Subcutaneous adipose tissue (tissue), 4 donors: ENCODE measurements around the gene SPAG8. TPM values are rescaled to one million over a fixed set of nuclear protein-coding genes. Genes with fewer than 3 reads are reported as not detected.

Experiments
- CTCF ChIP-seq: fragments of 450-650 bp; IDR thresholded peaks from one replicate; pipeline ENCODE4 v1.5.1; 2016; ENCODE audit warnings: low read depth, mild to moderate bottlenecking, control low read depth, antibody characterized with exemption, moderate library complexity
- total RNA-seq, 4 donors: library from RNA; depleted of rRNA; stranded (reverse); fragments of >200 nt; gene quantifications; one replicate each; pipeline ENCODE4 v1.1.0, GENCODE V29; 2016

Gene SPAG8
- total RNA-seq, 4 donors from 2014 or later, result 0.33 to 1.8 (median 1.0) TPM

- TF ChIP-seq CTCF, result no peak
These were observed 44.1 kb upstream of the SPAG8 start for GRCh38 chr9:35856206-35856605.

- TF ChIP-seq CTCF, result no peak
These were observed 42.2 kb upstream of the SPAG8 start for GRCh38 chr9:35854091-35854762.

DNA sequence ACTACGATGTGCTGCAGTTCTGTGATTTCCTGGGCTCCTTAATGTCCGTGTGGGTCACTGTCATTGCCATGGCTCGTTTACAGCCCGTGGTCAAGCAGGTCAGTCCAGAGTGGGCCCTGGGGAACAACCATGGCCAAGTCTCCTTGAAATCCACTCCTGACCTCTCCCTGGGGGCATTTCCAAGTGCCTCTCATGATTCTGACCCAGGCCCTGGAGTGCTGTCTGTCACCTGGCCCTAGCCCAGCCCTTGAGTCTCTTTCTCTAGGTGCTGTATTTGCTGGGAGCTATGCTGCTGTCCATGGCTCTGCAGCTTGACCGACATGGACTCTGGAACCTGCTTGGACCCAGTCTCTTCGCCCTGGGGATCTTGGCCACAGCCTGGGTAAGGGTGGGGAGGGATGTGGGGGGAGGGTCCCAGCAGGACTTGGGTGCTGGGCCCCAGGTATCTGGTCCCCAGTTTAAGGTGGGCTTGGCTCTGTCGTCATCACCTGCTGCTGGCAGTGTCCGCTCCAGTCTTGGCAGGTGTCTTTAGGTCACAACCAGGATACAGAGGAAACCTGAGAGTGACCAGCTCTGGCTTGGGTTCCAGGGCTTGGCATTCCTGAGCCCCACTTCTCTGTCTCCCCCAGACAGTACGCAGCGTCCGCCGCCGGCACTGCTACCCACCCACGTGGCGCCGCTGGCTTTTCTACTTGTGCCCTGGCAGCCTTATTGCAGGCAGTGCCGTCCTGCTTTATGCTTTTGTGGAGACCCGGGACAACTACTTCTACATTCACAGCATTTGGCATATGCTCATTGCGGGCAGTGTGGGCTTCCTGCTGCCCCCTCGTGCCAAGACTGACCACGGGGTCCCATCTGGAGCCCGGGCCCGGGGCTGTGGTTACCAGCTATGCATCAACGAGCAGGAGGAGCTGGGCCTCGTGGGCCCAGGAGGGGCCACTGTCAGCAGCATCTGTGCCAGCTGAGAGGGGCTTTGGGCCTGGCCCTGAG, 41.1 kb upstream of the SPAG8 start:
- TF ChIP-seq CTCF, result no peak

DNA sequence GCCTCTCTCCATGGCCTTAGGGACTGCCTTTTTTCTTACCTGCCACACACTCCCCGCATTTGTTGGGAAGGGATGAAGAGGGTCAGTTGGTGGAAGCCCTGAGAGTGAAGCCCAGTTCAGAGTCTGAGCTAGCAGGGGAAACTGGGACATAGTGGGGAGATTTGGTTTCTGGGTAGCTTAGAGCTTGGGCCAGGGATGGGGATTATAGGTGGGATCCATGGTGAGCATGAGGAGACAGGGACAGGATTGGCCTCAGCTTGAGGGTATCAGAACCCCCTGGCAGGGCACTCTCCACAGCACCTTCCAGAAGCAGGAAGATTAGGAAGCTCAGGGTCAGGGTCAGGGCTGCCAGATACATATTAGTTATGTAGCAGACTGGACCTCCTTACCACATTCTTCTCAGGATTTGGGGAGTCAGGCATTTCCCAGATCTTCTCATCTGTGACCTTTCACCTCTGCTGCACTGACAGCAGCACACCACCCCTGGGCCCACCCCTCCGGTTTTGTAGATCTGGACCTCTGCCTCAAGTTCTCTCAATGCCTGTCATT, 40.3 kb upstream of the SPAG8 start:
- TF ChIP-seq CTCF, result no peak

DNA sequence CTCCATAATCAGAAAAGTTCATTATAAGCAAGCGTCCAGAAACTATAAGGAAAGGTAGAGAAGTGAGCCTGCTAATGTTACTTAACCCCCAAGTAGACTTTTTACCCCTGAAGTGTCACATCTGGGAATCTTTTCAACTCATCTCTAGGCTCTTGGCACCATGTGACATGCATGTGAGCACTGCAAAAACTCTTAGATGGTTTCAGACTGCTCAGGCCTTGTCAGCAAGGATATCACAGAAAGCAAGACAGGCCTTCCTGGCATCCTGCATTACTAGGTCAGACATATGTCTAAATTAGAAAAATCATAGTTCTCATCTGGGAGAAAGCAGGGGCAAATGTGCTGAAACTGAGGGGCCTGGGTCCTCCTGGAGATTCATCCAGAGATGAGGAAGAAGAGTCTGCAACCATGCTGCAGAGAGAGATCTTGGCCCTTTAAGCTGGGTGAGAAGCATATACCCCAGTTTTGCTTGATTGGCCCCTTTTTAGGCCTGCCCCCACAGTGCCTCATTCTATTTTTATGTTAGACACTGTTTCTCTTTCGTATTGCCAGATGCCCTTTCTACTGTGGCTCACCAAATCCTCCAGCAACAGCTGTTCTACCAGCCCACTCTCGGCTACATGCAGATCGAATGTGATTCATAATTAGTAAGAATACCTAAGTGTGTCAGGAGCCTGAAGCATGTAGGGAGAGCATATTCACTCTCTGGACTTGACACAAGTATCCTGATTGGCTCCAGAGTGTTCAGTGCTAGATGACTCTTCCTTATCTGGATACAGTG, 35.9 kb upstream of the SPAG8 start:
- no peak for TF ChIP-seq CTCF

DNA sequence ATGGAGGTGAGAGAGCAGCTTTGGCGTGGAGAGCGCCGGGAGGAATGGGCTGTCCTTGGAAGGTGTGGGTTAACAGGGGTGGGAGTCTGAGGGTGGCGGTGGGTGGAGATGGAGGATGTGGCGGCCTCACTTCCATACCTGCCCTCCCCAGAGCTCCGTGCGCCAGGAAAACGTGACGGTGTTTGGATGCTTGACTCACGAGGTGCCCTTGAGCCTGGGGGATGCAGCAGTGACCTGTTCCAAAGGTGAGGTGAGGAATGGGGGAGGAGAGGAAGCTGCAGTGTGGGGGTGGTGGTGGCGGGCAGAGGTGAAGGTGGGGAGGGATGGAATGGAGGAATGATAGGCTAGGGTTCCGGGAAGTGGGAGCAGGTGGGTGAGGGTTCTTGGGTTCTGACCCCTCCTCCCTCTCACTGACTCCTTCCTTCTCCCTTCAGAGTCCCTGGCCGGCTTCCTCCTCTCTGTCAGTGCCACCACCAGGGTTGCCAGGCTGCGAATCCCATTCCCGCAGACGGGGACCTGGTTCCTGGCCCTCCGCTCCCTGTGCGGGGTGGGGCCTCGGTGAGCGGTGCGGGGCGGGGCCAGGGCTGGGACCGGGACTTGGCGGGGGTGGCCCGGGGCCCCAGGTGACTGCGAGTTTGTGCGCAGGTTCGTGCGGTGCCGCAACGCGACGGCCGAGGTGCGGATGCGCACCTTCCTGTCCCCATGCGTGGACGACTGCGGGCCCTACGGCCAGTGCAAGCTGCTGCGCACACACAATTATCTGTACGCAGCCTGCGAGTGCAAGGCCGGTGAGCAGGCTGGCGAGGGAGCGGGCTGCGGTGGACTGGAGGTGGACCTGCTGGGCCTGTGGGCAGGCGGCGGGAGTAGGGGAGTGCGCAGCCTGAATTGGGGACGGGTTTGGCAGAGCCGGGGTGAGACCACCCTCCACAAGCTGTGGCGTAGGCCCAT, 34.0 kb upstream of the SPAG8 start:
- no peak for TF ChIP-seq CTCF
